HFFc6 (cell line): ENCODE results near the gene MPPED1. TPM values are rescaled to one million over a fixed set of nuclear protein-coding genes. Genes with fewer than 3 reads are reported as not detected.

ENCODE experiments used
- DNase-seq: peaks from one replicate; pipeline ENCODE4 v3.0.0-alpha.2; 2018
- H3K27ac Mint-ChIP-seq: 2 replicates; pipeline ENCODE4 v1.8.0; 2020; ENCODE audit warnings: mild to moderate bottlenecking, mixed read lengths
- H3K27me3 Mint-ChIP-seq: 2 replicates; pipeline ENCODE4 v1.8.0; 2021; ENCODE audit warnings: mild to moderate bottlenecking, moderate library complexity, mixed read lengths; ENCODE audit not compliant: insufficient read depth
- H3K36me3 Mint-ChIP-seq: 2 replicates; pipeline ENCODE4 v1.8.0; 2021; ENCODE audit warnings: low read depth, mixed read lengths
- H3K4me1 Mint-ChIP-seq: 2 replicates; pipeline ENCODE4 v1.8.0; 2020; ENCODE audit warnings: low read depth, mixed read lengths
- H3K4me3 Mint-ChIP-seq: 2 replicates; pipeline ENCODE4 v1.8.0; 2020; ENCODE audit warnings: mild to moderate bottlenecking, moderate library complexity, mixed read lengths
- H3K9me3 Mint-ChIP-seq: 2 replicates; pipeline ENCODE4 v1.8.0; 2020; ENCODE audit warnings: mild to moderate bottlenecking, mixed read lengths
- CTCF ChIP-seq: fragments of 200-600 bp; sonication (generic); IDR thresholded peaks from 2 replicates; pipeline ENCODE4 v1.5.0; 2021; ENCODE audit warnings: antibody characterized with exemption, mild to moderate bottlenecking
- total RNA-seq, 6 experiments: library from RNA; stranded (reverse); fragmentation: NEBNext Ultra II Directional; extraction: Animal tissue kit (Norgen Biotek cat#: 25700); gene quantifications; 2 replicates in 1 of 6; 3 replicates in 5 of 6; pipeline ENCODE4 v1.2.3, GENCODE V29; 2021

Gene MPPED1
- total RNA-seq, 6 experiments from 2014 or later, result not detected

- TF ChIP-seq CTCF, result no peak
- Mint-ChIP-seq H3K4me1 (no peaks in the 10 kb centered on the region), H3K36me3 (no peaks in the 10 kb centered on the region), H3K4me3 (no peak overlapping the region), H3K27ac (no peak overlapping the region), H3K27me3 (peaks cover 45% of the 10 kb centered on the region), H3K9me3 (no peaks in the 10 kb centered on the region)
- no peak for DNase-seq
Measured at GRCh38 chr22:43411040-43411868, 560 bp upstream of the MPPED1 start.

- Mint-ChIP-seq H3K4me1 (no peaks in the 10 kb centered on the region), H3K4me3 (no peak overlapping the region), H3K27me3 (peaks cover 52% of the 10 kb centered on the region), H3K36me3 (no peaks in the 10 kb centered on the region), H3K27ac (no peak overlapping the region), H3K9me3 (no peaks in the 10 kb centered on the region)
- no peak for TF ChIP-seq CTCF
- DNase-seq, result no peak
Measured at GRCh38 chr22:43412808-43413795, 1.3 kb downstream of the MPPED1 start.

GRCh38 chr22:43413826-43414225, 2.0 kb downstream of the MPPED1 start:
- Mint-ChIP-seq H3K4me3 (no peak overlapping the region), H3K4me1 (no peaks in the 10 kb centered on the region), H3K36me3 (no peaks in the 10 kb centered on the region), H3K9me3 (no peaks in the 10 kb centered on the region), H3K27me3 (peaks cover 55% of the 10 kb centered on the region), H3K27ac (no peak overlapping the region)
- no peak for DNase-seq
- TF ChIP-seq CTCF, result no peak

GRCh38 chr22:43415681-43416080, 3.9 kb downstream of the MPPED1 start:
- no peaks in the 10 kb centered on the region for H3K4me1 Mint-ChIP-seq
- no peak for TF ChIP-seq CTCF
- DNase-seq, result no peak
- H3K4me3 Mint-ChIP-seq, result no peak overlapping the region
- no peaks in the 10 kb centered on the region for H3K9me3 Mint-ChIP-seq
- H3K36me3 Mint-ChIP-seq, result no peaks in the 10 kb centered on the region
- H3K27ac Mint-ChIP-seq, result no peak overlapping the region
- H3K27me3 Mint-ChIP-seq, result peaks cover 61% of the 10 kb centered on the region

- Mint-ChIP-seq H3K9me3 (no peaks in the 10 kb centered on the region), H3K4me1 (no peaks in the 10 kb centered on the region), H3K36me3 (no peaks in the 10 kb centered on the region), H3K4me3 (no peak overlapping the region), H3K27me3 (peaks cover 69% of the 10 kb centered on the region), H3K27ac (no peak overlapping the region)
- no peak for TF ChIP-seq CTCF
- DNase-seq, result no peak
Measured at GRCh38 chr22:43417555-43417954, 5.7 kb downstream of the MPPED1 start.
